Measurements from ENCODE around the gene TUBB8.
"Not testable (repeated sequence)": the region's sequence is repeated elsewhere in the genome, so short reads cannot be mapped to it uniquely, and the experiment has no call there.

Gene TUBB8

DNA sequence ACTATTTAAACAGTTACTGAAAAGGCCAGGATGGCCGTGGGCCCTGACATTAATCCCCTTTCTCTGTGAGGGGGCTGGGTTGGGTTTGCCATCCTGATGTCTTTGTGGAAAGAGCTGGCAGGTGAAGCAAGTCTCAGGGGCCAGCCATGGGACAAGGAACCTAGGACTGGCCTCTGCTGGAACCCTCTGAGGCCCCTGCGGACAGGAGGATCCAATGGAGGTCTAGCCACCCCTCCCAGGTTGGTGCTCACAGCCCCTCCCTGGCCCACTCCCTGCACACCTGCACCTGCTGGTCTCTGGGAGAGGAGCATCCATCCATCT is 35.8 kb downstream of the TUBB8 start:
- DNase-seq, result not testable (repeated sequence)

DNA sequence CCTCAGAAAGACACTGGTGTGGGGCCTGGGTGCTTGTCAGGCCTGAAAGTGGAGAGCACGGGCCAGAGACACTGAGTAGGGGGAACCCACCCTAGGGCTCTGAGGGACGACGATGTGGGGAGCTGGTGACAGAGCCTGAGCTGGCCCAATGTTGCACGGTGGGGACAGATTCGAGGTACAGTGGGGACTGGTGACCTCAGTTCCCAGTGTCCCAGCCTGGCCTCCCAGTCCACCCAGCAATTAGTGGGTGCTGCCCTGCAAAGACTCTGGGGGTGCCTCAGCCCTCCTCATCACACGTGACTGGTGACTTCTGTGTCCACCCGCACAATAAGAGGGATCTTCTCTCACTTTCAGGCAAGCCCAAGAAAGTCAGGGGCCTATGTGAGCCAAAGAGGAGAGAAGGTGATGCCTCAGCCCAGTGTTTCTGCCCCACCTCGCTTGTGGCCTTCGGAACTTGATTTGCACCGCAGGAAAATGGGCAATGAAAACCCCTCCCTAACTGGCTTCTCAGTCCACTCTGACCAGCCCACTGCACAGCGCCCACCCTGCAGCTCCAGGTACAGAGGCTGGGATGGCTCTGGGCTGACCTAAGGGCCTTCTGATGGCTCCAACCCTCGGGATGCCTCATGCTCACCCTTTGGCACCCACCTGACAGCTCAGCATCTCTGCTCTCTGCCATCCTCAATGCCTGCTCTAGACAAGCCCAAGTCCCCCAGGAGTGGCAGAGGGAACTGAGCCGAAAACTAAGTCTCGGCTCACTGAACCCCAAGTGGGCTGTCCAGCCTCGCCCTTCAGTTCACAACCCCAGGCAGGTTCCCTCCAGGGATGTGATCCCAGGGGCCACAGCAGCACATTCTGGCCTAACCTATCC is 36.4 kb downstream of the TUBB8 start:
- DNase-seq, result not testable (repeated sequence)

DNA sequence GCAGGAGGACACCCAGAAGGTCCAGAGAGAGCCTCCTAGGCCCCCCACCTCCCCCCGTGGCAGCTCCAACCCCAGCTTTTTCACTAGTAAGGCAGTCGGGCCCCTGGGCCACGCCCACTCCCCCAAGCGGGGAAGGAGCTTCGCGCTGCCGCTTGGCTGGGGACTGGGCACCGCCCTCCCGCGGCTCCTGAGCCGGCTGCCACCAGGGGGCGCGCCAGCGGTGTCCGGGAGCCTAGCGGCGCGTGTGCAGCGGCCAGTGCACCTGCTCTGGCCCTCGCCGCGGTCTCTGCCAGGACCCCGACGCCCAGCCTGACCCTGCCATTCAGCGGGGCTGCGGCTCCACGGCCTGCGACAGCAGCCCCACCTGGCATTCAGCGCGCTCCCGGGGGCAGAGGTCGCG is 37.8 kb downstream of the TUBB8 start:
- not testable (repeated sequence) for DNase-seq

DNA sequence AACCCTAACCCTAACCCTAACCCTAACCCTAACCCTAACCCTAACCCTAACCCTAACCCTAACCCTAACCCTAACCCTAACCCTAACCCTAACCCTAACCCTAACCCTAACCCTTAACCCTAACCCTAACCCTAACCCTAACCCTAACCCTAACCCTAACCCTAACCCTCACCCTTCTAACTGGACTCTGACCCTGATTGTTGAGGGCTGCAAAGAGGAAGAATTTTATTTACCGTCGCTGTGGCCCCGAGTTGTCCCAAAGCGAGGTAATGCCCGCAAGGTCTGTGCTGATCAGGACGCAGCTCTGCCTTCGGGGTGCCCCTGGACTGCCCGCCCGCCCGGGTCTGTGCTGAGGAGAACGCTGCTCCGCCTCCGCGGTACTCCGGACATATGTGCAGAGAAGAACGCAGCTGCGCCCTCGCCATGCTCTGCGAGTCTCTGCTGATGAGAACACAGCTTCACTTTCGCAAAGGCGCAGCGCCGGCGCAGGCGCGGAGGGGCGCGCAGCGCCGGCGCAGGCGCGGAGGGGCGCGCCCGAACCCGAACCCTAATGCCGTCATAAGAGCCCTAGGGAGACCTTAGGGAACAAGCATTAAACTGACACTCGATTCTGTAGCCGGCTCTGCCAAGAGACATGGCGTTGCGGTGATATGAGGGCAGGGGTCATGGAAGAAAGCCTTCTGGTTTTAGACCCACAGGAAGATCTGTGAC is 38.7 kb downstream of the TUBB8 start:
- not testable (repeated sequence) for DNase-seq

Measured in CD4-positive, alpha-beta T cell treated with Interleukin-4 for 4 hours (primary cell).